HG02623 (cell line): ENCODE data around the gene SLC25A34.

ENCODE experiments used
- ATAC-seq: cut with Tn5 transposase; IDR thresholded peaks from one replicate; pipeline ENCODE4 v1.9.1; 2021; ENCODE audit warnings: moderate library complexity; ENCODE audit not compliant: unreplicated experiment

Gene SLC25A34

DNA sequence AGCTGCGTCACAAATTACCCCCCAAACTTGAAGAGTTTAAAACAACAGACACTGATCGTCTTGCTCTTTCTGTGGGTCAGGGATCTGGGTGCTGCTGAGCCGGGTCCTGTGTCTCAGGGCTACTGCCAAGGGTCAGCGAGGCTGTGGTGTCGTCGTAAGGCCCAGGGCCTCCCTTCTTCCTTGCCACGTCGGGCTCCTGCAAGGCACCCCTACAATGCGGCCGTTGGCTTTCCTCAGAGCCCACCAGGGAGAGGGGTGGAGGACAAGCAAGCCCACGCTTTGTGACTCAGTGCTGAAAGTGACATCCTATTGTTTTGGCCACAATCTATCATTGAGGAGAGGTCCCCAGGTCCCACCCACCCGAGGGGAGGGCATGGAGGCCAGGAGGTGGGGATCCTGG is 14.9 kb downstream of the SLC25A34 start:
- no peak for ATAC-seq

DNA sequence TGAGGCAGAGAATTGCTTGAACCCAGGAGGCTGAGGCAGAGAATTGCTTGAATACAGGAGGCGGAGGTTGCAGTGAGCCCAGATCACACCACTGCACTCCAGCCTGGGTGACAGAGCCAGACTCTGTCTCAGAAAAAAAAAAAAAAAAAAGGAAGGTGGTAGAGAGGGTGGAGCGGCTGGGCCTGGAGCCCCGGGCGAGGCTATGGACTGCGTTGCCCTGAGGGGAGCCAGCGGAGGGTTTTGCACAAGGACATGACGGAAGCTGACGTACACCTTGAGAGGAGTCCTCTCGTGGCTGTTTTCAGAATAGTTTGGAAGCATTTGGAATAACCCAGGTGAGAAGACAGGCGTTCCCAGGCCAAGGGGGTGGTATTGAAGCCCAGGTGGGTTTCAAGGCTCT is 15.7 kb downstream of the SLC25A34 start:
- no peak for ATAC-seq

DNA sequence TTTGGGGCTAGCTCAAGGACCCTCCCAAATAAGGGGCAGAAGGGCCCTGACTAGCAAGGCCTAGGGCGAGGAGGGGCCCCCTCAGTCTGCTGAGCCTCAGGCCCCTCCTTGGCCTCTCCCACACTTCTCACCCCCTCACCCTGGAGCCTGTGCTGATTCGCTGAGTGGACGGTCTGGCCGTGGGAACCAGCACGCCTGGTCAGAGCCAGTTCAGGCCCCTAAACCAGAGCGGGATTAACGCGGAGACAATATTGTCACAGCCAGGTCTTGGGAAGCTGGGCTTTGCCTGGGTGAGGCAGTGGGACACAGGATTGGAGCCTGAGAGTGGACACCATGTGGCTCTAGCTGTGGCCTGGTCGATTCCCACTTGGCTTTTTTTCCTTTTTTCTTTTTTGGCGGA is 17.7 kb downstream of the SLC25A34 start:
- ATAC-seq = no peak

DNA sequence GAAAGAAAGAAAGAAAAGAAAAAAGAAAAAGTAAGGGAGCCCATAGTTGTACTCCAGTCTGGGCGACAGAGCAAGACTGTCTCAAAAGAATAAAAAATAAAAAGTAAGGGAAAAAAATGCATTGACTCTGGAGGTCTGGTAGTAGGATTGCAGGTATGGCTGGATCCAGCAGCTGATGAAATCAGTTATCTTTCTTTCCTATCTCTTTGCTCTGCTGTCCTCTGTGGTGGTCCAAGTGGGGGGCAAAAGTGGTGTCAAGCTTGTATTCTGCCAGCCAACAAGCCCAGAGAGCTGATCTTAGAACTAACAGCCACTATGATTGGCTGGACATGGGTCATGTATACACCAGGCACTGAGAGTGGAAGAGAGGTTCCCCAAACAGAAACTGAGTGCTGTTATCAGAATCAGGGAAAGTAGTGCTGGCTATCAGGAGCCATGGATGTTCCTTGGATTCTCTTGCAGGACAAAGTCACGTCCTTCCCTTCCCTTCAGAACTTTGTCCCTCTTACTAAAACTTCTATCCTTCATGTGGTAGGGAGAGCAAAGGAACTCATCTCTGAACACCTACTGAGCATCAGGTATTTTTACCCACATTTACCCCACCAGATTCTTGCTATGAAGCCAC is 19.1 kb downstream of the SLC25A34 start:
- ATAC-seq = no peak

DNA sequence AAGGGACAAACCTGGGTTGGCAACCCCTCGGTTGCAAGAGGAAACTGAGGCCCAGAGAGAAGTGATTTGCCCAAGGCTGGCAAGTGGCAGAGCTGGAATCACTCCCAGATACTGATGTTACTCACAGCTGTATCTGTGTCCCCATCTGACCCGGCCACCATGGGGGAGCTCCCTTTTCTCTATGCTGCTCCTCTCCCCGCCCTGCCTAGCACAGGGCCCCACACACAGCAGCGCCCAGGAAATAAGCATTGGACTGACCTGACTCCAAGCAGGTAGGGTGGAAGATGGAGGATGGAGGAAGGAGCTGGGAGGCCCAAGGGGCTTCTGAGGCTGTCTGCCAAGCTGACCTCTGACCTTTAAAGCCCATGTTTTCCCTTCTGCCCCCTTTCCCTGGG is 19.6 kb downstream of the SLC25A34 start:
- ATAC-seq = no peak

DNA sequence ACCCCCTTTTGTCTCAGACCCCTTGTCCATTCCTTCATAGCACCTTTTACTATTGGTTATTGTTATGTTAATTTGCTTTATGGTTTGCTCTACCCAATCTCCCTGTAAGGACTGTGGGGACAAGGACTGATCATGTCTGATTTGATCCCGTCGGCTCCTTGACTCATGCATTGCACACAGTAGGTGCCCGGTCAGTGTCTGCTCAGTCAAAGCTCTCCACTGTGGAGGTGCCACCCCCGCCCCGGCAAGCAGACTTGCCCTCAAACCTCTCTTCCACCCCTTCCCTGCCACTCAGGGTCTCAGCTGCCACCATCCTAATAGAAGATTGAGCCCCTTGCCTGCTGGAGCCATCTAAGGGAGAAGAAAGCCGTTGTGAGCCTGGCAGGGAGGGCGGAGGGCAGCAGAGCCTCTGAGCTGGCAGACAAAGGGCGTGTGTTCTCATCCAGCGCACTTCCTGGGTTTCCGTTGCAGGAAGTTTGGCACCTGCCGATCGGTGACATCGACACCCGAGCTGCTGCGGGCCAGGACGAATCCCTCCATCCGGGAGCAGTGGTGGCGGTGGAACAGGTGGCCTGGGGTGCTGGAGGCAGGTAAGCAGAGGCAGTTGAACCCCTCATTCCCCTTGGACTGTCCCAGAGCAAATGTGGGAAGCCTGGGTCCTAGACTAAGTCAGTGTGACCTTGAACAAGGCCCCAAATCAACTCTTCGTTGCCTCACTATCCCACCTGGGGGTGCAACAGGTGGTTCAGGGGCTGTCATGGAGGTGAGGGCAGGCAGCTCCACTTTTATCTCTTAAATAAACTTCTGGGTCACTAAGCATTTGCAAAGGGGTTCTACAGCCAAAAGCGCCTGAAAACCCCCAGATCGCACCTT is 20.3 kb downstream of the SLC25A34 start:
- no peak for ATAC-seq

DNA sequence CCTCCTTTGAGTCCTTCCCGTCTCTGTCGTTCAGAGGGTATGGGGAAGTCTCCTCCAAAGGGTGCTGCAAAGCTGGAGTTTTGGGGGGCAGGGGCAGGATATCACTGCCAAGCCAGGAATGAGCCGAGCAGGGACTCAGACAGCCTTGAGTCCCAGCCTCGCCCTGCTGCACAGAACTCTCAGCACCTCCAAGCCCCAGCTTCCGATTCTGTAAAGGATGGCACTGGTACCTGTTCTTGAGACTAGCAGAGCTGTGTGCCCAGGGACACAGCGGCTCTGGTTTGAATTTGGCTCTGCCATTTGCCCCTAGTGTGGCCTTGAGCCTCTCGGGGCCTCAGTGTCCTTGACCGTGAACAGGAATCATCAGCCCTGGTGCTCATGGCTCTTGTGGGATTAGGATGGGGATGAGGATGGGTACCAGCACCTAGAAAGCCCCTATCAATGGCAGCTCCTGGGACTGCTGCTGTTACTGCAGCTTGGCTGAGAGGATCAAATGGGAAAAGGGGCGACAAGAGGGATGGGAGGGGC is 21.0 kb downstream of the SLC25A34 start:
- ATAC-seq = no peak

DNA sequence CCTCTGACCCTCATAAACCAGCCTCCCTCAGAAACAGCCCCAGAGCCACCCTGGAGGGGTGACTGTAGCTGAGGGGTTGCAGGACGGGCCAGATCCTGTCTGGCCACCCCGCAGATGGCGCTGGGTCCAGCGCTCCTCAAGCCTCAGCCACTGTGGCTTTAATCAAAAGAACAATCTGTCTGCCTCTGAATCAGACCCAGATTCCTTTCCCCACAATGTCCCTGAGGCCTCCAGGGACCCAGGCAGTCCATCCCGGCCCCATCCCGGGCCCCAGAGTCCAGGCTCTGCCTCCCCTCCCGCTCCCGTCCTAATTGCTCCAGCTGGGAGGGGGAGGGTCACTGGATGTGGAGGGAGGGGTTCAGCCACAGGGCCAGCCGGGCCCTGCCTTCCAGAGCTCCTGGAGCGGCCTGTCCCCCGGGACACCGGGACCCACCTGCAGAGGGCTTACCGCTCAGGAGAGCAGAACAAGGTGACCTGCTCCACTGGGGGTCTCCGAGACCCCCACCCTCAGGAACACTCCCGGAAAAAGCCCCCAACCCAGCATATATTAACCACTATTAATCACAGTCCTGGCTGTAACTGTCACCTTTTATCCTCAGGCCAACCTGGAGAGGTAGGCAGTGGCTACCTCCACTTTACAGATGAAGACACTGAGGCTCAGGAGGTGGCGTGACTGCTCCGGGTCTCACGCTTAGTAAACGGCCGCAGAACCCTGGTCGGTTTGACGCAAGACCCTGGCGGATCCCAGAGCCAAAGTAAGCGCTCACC is 21.7 kb downstream of the SLC25A34 start:
- no peak for ATAC-seq

DNA sequence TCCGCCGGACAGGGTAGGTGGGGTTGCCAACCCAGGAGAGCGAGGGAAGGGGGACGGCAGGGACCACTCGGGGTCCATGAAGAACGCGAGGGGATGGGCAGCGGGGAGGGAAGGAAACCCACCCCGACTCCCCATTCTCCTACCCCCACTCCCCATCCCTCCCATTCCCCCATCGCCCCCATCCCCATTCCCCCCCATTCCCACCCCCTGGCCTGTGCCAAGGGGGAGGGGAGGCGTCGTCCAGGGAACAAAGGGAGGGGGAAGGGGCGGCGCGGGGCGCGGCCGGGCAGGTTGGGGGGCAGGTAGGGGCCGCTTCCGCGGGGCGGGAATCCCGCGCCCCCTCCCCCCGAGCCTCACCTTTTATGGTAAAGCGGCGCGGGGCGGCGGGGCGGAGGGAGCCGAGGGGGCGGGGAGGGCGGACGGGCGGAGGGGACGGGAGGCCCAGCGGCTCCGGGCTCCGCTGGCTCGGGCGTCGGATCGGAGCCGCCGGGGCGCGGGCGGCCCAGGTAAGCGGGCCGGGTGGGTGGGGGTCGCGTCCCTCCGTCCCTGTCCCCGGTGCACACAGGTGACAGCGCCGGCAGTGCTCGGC is 22.4 kb downstream of the SLC25A34 start, which contains the start of gene FBLIM1:
Gene FBLIM1, plus strand, starts transcription at position 453 of the 589 bp plus-strand sequence. CDS start 6,189 bp downstream, outside the sequence.
- ATAC-seq = no peak

DNA sequence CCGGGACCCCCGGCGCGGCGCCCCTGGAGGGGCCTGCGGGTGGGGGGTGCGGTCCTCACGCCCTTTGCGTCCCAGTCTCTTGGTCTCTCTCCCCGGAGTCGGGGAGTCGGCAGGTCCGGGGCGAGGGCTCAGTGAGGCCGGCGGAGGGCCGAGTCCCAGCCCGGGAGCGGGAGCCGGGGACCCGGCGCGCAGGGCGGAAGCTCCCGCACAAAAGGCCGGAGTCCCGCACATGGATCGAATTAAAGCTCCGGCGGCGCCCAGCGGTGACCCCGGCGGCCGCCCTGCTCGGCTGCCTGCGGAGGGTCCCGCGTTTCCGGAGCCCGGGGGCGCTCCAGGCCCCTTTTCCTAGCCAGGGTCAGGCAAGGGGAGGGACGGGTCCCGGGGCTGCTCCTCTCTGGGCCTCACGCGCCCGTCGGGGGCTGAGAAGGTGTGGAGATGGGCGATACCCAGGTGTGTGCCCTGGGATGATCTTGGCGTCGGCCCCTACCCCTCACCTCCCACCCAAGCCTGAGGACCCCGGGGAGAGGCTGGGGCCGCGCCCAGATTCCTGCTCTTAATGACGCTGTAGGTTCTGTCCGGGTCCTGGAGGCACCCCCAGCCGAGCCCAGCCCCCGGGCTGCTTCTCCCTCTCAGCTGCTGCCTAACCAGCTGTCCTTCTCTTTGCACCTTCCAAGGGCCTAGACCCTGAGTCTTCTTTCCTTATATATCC is 23.0 kb downstream of the SLC25A34 start:
- ATAC-seq = no peak

DNA sequence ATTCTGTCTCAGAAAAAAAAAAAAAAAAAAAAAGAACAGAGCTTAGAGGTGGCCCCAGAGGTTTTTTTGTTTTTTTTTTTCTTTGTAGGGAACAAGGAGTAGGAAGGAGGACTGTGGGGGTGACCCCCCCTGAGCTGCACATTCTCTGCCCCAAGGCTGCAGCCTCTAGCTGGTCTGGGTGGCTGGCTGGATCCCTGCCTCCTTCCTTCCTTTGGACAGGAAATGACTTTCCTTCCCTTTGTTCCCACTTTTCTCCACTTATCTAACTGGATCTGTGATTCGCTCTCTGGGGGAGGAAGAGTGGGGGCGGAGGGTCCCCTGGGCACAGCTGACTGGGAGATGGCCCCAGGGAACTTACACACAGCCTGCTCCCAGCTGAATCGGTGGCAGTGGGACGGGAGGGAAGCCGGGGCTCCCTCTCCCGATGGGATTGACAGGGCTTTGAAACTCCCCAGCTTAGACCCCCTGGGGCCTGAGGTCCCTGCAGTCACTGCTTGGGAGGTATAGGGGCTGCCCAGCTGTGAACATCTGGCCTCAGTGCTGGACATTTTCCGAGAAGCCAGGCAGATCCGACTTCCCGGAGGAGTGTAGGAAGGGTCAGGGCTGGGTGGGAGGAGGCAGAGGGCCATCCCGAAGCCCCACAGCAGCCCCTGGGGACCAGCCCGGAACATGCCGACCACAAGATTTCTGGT is 24.6 kb downstream of the SLC25A34 start:
- no peak for ATAC-seq

DNA sequence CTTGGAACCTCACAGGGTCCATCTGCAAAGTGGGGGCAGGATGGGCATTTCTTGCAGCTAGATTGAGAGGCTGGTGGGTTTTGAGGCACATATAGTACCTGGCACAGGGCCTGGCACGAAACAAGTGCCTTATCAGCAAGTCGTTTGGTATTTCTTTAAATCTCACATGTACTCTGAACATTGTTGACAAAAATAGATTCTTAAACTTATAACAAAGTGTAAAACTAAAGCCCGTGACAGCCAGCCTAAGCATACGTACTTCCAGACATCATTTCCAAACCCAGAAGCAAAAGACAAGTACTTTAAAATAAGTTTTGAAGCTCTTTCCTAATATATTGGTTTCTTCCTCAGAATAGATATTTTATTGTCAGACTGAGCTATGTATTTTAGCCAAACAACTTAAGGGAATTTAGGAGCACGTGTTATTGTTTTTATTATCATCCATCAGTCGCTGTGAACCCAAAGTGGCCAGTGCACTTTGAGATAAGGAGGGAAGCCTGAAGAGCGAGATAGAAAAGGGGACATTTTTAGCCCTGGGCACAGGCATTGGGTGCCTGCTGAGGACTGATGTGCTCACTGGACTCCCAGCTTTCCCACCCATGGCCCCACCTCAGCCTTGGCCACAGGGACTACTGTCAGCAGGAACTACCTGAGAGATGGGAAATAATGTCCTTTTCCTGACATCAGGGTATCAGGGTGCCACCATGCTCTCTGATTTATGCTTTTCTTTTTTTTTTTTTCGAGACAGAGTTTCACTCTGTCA is 25.5 kb downstream of the SLC25A34 start:
- no peak for ATAC-seq

DNA sequence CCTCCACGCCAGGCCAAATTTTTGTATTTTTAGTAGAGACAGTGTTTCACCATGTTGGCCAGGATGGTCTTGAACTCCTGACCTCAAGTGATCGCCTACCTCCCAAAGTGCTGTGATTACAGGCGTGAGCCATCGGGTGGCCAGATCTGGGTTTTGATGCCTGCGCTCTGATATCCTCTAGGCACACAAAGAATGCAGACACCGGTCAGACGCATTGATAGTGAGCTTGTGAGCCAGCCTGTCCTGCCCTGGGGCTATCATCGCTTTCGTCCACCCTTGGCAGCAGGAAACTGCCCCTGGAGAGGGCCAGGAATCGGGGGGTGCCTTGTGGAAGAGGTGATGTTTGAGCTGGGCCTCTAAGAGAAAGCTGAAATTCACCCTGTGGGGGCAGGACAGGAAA is 26.5 kb downstream of the SLC25A34 start:
- ATAC-seq = no peak

DNA sequence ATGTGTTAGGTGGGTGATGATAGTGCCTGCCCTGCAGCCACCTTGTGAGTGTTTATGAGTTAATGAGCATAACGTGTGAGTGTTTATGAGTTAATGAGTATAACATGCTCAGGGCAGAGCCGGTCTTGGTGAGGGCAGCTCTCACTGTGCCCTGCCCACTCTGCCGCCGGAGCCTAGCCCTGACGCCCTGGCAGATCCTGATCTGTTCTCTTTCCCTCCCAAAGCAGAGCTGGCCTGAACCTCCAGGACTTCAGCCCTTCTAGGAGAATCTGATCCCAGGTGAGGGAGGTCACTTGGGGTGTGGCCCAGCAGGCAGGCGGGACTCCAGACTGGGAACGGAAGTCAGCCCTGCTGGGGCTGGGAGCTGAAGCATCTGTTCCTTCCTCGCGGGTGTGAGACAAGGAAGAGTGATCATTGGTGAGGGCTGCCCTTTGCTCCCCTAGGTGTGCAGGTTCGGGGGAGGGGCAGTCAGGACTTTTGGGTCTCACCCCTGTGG is 28.3 kb downstream of the SLC25A34 start:
- ATAC-seq = no peak

DNA sequence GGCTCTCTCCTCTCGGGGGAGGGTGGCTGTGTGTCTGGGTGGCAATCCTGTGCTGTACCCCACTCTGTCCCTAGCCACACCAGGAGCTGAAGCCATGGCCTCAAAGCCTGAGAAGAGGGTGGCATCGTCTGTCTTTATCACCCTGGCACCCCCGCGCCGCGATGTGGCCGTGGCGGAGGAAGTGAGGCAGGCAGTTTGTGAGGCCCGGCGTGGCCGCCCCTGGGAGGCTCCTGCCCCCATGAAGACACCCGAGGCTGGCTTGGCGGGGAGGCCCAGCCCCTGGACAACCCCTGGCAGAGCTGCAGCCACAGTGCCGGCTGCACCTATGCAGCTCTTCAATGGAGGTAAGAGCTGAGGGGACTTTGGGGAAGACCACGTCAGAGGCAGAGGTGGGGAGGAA is 28.8 kb downstream of the SLC25A34 start:
- no peak for ATAC-seq

DNA sequence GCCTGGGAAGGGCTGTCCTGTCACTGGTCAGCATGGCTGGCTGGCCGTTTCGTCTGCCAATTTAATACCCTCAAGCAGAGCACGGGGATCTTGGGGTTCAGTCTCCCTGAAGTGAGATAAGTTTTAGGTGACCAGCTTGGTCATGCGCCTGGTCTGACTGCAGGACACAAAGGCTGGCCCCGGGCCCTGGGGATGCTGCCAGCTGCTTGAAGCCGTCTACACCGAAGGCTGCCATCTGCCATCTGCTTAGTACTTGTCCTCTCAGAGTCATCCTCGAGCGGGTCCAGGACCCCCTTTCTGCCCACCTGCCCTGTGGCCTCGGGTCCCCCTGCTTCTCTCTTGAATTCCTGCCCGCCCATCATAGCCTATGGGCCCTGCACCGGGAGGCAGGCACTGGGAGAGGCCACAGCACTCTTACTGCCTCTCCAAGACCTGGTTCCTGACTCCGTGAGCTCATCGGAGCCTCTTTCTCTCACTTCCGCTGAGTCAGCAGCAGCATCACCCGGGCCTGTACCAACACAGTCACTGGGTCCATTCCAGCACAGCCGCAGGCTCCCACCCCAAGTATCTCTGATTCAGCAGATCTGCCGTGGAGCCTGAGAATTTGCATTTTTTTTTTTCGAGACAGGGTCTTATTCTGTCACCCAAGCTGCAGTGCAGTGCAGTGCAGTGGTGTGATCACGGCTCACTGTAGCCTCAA is 29.6 kb downstream of the SLC25A34 start:
- no peak for ATAC-seq

DNA sequence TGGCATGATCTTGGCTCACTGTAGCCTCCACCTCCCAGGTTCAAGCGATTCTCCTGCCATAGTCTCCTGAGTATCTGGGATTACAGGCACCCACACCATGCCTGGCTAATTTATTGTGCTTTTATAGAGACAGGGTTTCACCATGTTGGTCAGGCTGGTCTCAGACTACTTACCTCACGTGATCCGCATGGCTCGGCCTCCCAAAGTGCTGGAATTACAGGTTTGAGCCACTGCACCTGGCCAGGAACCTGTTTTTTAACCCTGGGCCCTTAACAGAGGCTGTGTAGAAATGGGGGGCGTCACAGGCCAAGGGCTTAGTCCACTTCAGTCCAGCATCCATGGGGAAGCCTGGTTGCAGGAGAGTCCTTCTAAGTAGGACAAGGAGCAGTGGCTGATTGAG is 31.9 kb downstream of the SLC25A34 start:
- no peak for ATAC-seq

DNA sequence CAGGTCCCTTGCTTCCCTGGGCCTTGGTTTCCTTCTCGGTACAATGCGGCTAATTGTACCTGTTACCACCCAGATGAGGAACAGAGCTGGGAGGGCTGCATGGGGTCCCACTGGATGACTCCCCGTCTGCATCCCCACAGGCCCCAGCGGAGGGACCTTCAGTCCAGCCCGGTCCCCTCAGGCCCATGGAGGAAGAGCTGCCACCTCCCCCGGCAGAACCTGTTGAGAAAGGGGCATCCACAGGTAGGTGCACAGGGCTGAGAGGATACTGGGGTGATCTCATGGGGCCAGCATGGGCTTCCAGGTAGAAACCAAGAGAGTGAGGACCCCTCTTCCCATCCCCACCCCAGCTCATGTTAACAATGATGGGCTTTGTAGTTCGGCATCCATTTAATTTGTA is 32.3 kb downstream of the SLC25A34 start:
- no peak for ATAC-seq
